Measurements from ENCODE around the gene CDH13. TPM values are rescaled to one million over a fixed set of nuclear protein-coding genes. Genes with fewer than 3 reads are reported as not detected.

CDH13 gene
- total RNA-seq, 4 donors from 2014 or later, result 2.0 to 6.6 (median 4.1) TPM; not detected in 1

DNA sequence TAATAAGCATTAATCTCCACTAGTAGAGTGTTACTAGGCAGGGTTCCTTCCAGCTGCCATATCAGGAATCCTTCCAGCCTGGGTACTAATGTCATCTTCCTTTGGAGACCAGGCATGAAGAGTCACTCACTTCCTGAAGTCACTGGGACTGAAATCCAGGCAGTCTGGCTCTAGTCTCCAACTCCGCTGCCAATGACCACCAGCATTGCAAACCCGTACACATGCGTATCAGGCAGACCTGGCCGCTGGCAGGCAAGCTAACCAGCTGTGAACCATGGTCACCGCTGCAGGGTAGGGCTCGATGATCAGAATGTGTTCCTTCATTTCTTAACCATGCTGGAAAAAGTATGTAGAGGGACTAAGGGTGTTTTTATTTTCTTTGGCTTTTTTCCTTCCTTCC is 255.5 kb downstream of the CDH13 start:
- TF ChIP-seq, protein P1, sequence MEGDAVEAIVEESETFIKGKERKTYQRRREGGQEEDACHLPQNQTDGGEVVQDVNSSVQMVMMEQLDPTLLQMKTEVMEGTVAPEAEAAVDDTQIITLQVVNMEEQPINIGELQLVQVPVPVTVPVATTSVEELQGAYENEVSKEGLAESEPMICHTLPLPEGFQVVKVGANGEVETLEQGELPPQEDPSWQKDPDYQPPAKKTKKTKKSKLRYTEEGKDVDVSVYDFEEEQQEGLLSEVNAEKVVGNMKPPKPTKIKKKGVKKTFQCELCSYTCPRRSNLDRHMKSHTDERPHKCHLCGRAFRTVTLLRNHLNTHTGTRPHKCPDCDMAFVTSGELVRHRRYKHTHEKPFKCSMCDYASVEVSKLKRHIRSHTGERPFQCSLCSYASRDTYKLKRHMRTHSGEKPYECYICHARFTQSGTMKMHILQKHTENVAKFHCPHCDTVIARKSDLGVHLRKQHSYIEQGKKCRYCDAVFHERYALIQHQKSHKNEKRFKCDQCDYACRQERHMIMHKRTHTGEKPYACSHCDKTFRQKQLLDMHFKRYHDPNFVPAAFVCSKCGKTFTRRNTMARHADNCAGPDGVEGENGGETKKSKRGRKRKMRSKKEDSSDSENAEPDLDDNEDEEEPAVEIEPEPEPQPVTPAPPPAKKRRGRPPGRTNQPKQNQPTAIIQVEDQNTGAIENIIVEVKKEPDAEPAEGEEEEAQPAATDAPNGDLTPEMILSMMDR (IDR thresholded peaks at IDR 0.05), result no peak
- no peak for TF ChIP-seq POLR2A (IDR thresholded peaks at IDR 0.05)
- DNase-seq, result no peak
- no peaks in the 10 kb centered on the region for H3K27me3 ChIP-seq
- no peaks in the 10 kb centered on the region for H3K36me3 ChIP-seq
- H3K4me3 ChIP-seq, result no peak overlapping the region
- H3K9me3 ChIP-seq, result no peaks in the 10 kb centered on the region
- no peak overlapping the region for H3K27ac ChIP-seq
- no peaks in the 10 kb centered on the region for H3K4me1 ChIP-seq

DNA sequence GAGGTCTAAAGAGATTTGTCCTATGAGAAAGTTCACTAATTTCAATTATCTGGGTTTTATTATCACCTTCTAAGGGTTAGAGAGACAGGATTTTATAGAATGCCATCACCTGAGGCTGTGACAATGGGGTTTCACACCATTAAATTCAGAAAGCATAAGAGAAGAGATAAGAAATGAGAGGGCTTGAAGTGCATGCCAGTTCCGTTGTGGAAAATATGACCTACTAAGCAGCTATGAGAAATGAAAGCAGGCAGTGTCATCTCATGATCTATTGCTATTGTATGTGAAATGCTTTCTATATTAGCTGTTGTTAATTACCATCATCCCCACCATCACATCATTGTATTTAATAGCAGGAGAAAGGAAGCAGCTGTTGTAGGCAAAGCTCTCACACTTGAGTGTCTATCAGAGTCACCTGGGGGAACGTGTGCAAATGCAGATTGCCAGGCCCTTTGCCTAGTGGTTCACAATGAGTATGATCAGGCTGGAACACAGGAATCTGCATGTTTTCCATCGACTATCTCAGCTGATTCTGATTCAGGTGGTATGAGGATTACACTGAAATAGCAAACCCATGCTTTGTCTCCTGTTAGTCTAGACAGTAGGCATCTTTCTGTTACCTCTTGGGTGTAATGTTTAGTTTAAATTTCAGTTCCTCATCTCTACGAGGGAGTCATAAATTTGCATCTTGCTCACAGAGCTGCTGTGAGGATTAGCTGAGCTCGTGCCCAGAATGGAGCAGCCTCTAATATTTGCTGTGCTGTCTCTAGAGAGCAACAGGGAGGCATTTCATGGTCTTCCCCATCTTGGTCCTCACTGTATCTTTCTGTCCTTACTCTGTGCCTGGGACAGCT is 256.4 kb downstream of the CDH13 start:
- TF ChIP-seq, protein P1 (IDR thresholded peaks at IDR 0.05), result no peak
- TF ChIP-seq POLR2A (IDR thresholded peaks at IDR 0.05), result no peak
- H3K4me1 ChIP-seq, result no peaks in the 10 kb centered on the region
- H3K36me3 ChIP-seq, result no peaks in the 10 kb centered on the region

GRCh38 chr16:82884320-82884898 is 257.6 kb downstream of the CDH13 start:
- Histone ChIP-seq H3K27me3 (no peaks in the 10 kb centered on the region), H3K4me3 (no peak overlapping the region), H3K9me3 (no peaks in the 10 kb centered on the region), H3K4me1 (no peaks in the 10 kb centered on the region), H3K27ac (no peak overlapping the region), H3K36me3 (no peaks in the 10 kb centered on the region)
- DNase-seq, result no peak
- TF ChIP-seq, protein P1 (IDR thresholded peaks at IDR 0.05), result no peak
- TF ChIP-seq POLR2A (IDR thresholded peaks at IDR 0.05), result no peak

More for the DNA sequence above, 256.4 kb downstream of the CDH13 start:
- peak in 1 of 3 donors; percentile 50 for DNase-seq
- Histone ChIP-seq H3K27ac (no peak overlapping the region), H3K9me3 (no peaks in the 10 kb centered on the region), H3K4me3 (no peak overlapping the region), H3K27me3 (no peaks in the 10 kb centered on the region)

- Histone ChIP-seq H3K4me3 (no peak overlapping the region), H3K9me3 (no peaks in the 10 kb centered on the region), H3K27me3 (no peaks in the 10 kb centered on the region), H3K36me3 (no peaks in the 10 kb centered on the region), H3K4me1 (no peaks in the 10 kb centered on the region), H3K27ac (no peak overlapping the region)
- DNase-seq, result no peak
- TF ChIP-seq POLR2A (IDR thresholded peaks at IDR 0.05), result no peak
- TF ChIP-seq, protein P1 (IDR thresholded peaks at IDR 0.05), result no peak
These were observed 259.4 kb downstream of the CDH13 start for GRCh38 chr16:82886146-82886545.

- H3K4me1 ChIP-seq, result no peaks in the 10 kb centered on the region
- TF ChIP-seq, protein P1 (IDR thresholded peaks at IDR 0.05), result no peak
- TF ChIP-seq POLR2A (IDR thresholded peaks at IDR 0.05), result no peak
- no peaks in the 10 kb centered on the region for H3K36me3 ChIP-seq
- H3K9me3 ChIP-seq, result no peaks in the 10 kb centered on the region
- no peak overlapping the region for H3K27ac ChIP-seq
- no peaks in the 10 kb centered on the region for H3K27me3 ChIP-seq
- no peak for DNase-seq
- H3K4me3 ChIP-seq, result no peak overlapping the region
These were observed 261.8 kb downstream of the CDH13 start for GRCh38 chr16:82888591-82889001.

All from Peyer's patch (tissue), 4 donors.